H9 (cell line): ENCODE data around the gene WFS1. TPM values are rescaled to one million over a fixed set of nuclear protein-coding genes. Genes with fewer than 3 reads are reported as not detected.

Source experiments
- DNase-seq: peaks from one replicate; pipeline ENCODE4 v3.0.0-alpha.2; 2017
- H2AFZ ChIP-seq: one replicate; pipeline ENCODE4 v1.6.1; 2013; ENCODE audit warnings: mild to moderate bottlenecking, low read length, control low read depth, moderate library complexity
- H2AK5ac ChIP-seq: 2 replicates; pipeline ENCODE4 v1.6.1; 2013; ENCODE audit warnings: low read length, control low read depth, mixed read lengths; ENCODE audit not compliant: insufficient read length
- H2BK120ac ChIP-seq: one replicate; pipeline ENCODE4 v1.6.1; 2013; ENCODE audit warnings: low read depth, mild to moderate bottlenecking, low read length, control low read depth, inconsistent platforms; ENCODE audit not compliant: poor library complexity, severe bottlenecking
- H2BK12ac ChIP-seq: 2 replicates; pipeline ENCODE4 v1.6.1; 2013; ENCODE audit warnings: low read length, control low read depth, mixed read lengths, low read depth; ENCODE audit not compliant: insufficient read length
- H2BK15ac ChIP-seq: 2 replicates; pipeline ENCODE4 v1.6.1; 2013; ENCODE audit warnings: low read depth, low read length, control low read depth
- H2BK20ac ChIP-seq: one replicate; pipeline ENCODE4 v1.6.1; 2013; ENCODE audit warnings: low read depth, mild to moderate bottlenecking, low read length, control low read depth, inconsistent platforms; ENCODE audit not compliant: poor library complexity, severe bottlenecking
- H2BK5ac ChIP-seq: 2 replicates; pipeline ENCODE4 v1.6.1; 2013; ENCODE audit warnings: low read length, control low read depth, mixed read lengths; ENCODE audit not compliant: insufficient read length
- H3K14ac ChIP-seq: 2 replicates; pipeline ENCODE4 v1.6.1; 2013; ENCODE audit warnings: low read length, control low read depth; ENCODE audit not compliant: insufficient read depth
- H3K18ac ChIP-seq: 2 replicates; pipeline ENCODE4 v1.6.1; 2013; ENCODE audit warnings: low read depth, mild to moderate bottlenecking, mixed read lengths, low read length, control low read depth; ENCODE audit not compliant: insufficient read length
- H3K23ac ChIP-seq: 2 replicates; pipeline ENCODE4 v1.6.1; 2013; ENCODE audit warnings: low read length, control low read depth, mixed read lengths, low read depth; ENCODE audit not compliant: insufficient read length
- H3K23me2 ChIP-seq: 2 replicates; pipeline ENCODE4 v1.6.1; 2013; ENCODE audit warnings: low read depth, mild to moderate bottlenecking, mixed read lengths, low read length, control low read depth; ENCODE audit not compliant: insufficient read length, poor library complexity, severe bottlenecking
- H3K27ac ChIP-seq: 2 replicates; pipeline ENCODE4 v1.5.1; 2013; ENCODE audit warnings: low read length, control low read depth, mixed read lengths, low read depth; ENCODE audit not compliant: insufficient read length
- H3K27me3 ChIP-seq: 2 replicates; pipeline ENCODE4 v1.6.1; 2013; ENCODE audit warnings: low read length, control low read depth, inconsistent platforms; ENCODE audit not compliant: insufficient read depth
- H3K4ac ChIP-seq: 2 replicates; pipeline ENCODE4 v1.6.1; 2013; ENCODE audit warnings: low read depth, mild to moderate bottlenecking, control low read depth, inconsistent platforms, low read length, moderate library complexity
- H3K4me1 ChIP-seq: 2 replicates; pipeline ENCODE4 v1.6.1; 2013; ENCODE audit warnings: low read length, control low read depth, inconsistent platforms; ENCODE audit not compliant: insufficient read depth
- H3K4me2 ChIP-seq: 2 replicates; pipeline ENCODE4 v1.6.1; 2013; ENCODE audit warnings: low read length, control low read depth, mixed read lengths; ENCODE audit not compliant: insufficient read length, insufficient read depth
- H3K56ac ChIP-seq: 2 replicates; pipeline ENCODE4 v1.6.1; 2013; ENCODE audit warnings: low read depth, mild to moderate bottlenecking, mixed read lengths, low read length, control low read depth; ENCODE audit not compliant: insufficient read length
- H3K79me1 ChIP-seq: 2 replicates; pipeline ENCODE4 v1.6.1; 2013; ENCODE audit warnings: low read depth, mild to moderate bottlenecking, moderate library complexity, low read length, control low read depth, inconsistent platforms; ENCODE audit not compliant: insufficient read depth, poor library complexity, severe bottlenecking
- H3K79me2 ChIP-seq: 2 replicates; pipeline ENCODE4 v1.6.1; 2013; ENCODE audit warnings: low read length, control low read depth, inconsistent platforms; ENCODE audit not compliant: insufficient read depth
- H3K9ac ChIP-seq: 2 replicates; pipeline ENCODE4 v1.6.1; 2013; ENCODE audit warnings: low read length, control low read depth, mixed read lengths; ENCODE audit not compliant: insufficient read length; ENCODE audit errors: extremely low read depth
- H3K9me3 ChIP-seq: one replicate; pipeline ENCODE4 v1.6.1; 2013; ENCODE audit warnings: low read depth, low read length, inconsistent platforms; ENCODE audit not compliant: control insufficient read depth
- H3T11ph ChIP-seq: one replicate; pipeline ENCODE4 v1.6.1; 2013; ENCODE audit warnings: mild to moderate bottlenecking, low read length, control low read depth, inconsistent platforms
- H4K20me1 ChIP-seq: one replicate; pipeline ENCODE4 v1.6.1; 2013; ENCODE audit not compliant: control insufficient read depth, insufficient read length, insufficient read depth
- H4K5ac ChIP-seq: 2 replicates; pipeline ENCODE4 v1.6.1; 2013; ENCODE audit warnings: low read depth, mild to moderate bottlenecking, mixed read lengths, low read length, control low read depth; ENCODE audit not compliant: insufficient read length
- H4K8ac ChIP-seq: replicated peaks from 2 replicates; pipeline ENCODE4 v1.6.1; 2013; ENCODE audit warnings: low read length, control low read depth, mixed read lengths, low read depth; ENCODE audit not compliant: insufficient read length
- H4K91ac ChIP-seq: 2 replicates; pipeline ENCODE4 v1.6.1; 2013; ENCODE audit warnings: low read depth, mild to moderate bottlenecking, moderate library complexity, mixed read lengths, low read length, control low read depth; ENCODE audit not compliant: insufficient read length
- H3K27ac Mint-ChIP-seq, 3 experiments: 2 replicates in 2 of 3; 3 replicates in 1 of 3; pipeline ENCODE4 v1.8.0; 2020 to 2021; ENCODE audit warnings: mixed read lengths in 3 of 3, mild to moderate bottlenecking in 1 of 3, moderate library complexity in 1 of 3
- H3K27me3 Mint-ChIP-seq: 2 replicates; pipeline ENCODE4 v1.8.0; 2021; ENCODE audit warnings: low read depth, mild to moderate bottlenecking, moderate library complexity, mixed read lengths
- H3K36me3 Mint-ChIP-seq, 3 experiments: 2 replicates in 2 of 3; 3 replicates in 1 of 3; pipeline ENCODE4 v1.8.0; 2020 to 2021; ENCODE audit warnings: low read depth in 3 of 3, mixed read lengths in 3 of 3; ENCODE audit not compliant: insufficient read depth in 1 of 3
- H3K4me1 Mint-ChIP-seq, 2 experiments: 2 replicates each; pipeline ENCODE4 v1.8.0; 2020; ENCODE audit warnings: mixed read lengths in 2 of 2
- H3K4me3 Mint-ChIP-seq, 2 experiments: 2 replicates in 1 of 2; 3 replicates in 1 of 2; pipeline ENCODE4 v1.8.0; 2020 to 2021; ENCODE audit warnings: mild to moderate bottlenecking in 2 of 2, mixed read lengths in 2 of 2, moderate library complexity in 1 of 2
- H3K9me3 Mint-ChIP-seq, 2 experiments: 2 replicates in 1 of 2; 3 replicates in 1 of 2; pipeline ENCODE4 v1.8.0; 2020; ENCODE audit warnings: mild to moderate bottlenecking in 2 of 2, mixed read lengths in 2 of 2, moderate library complexity in 1 of 2
- CTCF ChIP-seq: fragments of 200-600 bp; sonication (generic); conservative IDR thresholded peaks from 3 replicates; pipeline ENCODE4 v1.8.0; 2021; ENCODE audit warnings: antibody characterized with exemption, mild to moderate bottlenecking
- WGBS: extraction: QIAGEN DNeasy Blood & Tissue Kit; methylation state at CpG from one replicate; pipeline ENCODE4 v1.1.7; 2013; ENCODE audit warnings: missing lambda C conversion rate, low lambda C conversion rate, mixed read lengths; ENCODE audit not compliant: insufficient read length; ENCODE audit errors: extremely low coverage; 5-methylcytosine and 5-hydroxymethylcytosine counted together
- total RNA-seq: library from RNA; stranded (reverse); gene quantifications from 2 replicates; pipeline ENCODE4 v1.2.1, GENCODE V29; 2021

WFS1 gene
- total RNA-seq, 1 experiment from 2014 or later, result 18.9 TPM

- Mint-ChIP-seq H3K9me3 (no peaks in the 10 kb centered on the region), H3K27ac (no peak overlapping the region), H3K4me1 (peaks cover 6 to 16% of the 10 kb centered on the region in 2 experiments; a peak in 3 of 4 replicates), H3K36me3 (peaks cover 4 to 11% (median 8%) of the 10 kb centered on the region in 3 experiments; a peak in 5 of 7 replicates), H3K4me3 (no peak overlapping the region), H3K27me3 (no peaks in the 10 kb centered on the region)
- Histone ChIP-seq H2AFZ (no peak overlapping the region), H3K4me2 (no peak overlapping the region), H3K14ac (no peak overlapping the region; the same call in 1 of the 2 replicates), H2BK12ac (no peak overlapping the region), H3K56ac (no peak overlapping the region), H3K23me2 (no peaks in the 10 kb centered on the region), H2AK5ac (no peak overlapping the region), H3K79me2 (no peaks in the 10 kb centered on the region), H3K23ac (no peak overlapping the region), H4K5ac (no peak overlapping the region), H3K4me1 (no peaks in the 10 kb centered on the region; the same call in 1 of the 2 replicates), H4K91ac (no peak overlapping the region), H2BK120ac (no peak overlapping the region), H4K20me1 (no peaks in the 10 kb centered on the region), H3K27me3 (no peaks in the 10 kb centered on the region), H3K18ac (no peak overlapping the region), H3K79me1 (no peaks in the 10 kb centered on the region), H2BK15ac (no peak overlapping the region), H3K27ac (no peak overlapping the region), H2BK20ac (no peak overlapping the region), H3T11ph (no peak overlapping the region), H3K4ac (no peak overlapping the region), H3K9ac (no peak overlapping the region), H4K8ac (no peak overlapping the region), H3K9me3 (no peaks in the 10 kb centered on the region), H2BK5ac (no peak overlapping the region)
- no peak for TF ChIP-seq CTCF
- WGBS, result no CpG with 5 or more reads among the region's 14 CpGs
- DNase-seq, result no peak
These were observed 10.1 kb downstream of the WFS1 start for GRCh38 chr4:6279582-6280289.
